NCI-H510A (cell line): ENCODE data around the gene RFPL2.
A peak's percentile ranks its signal among the peaks of the same experiment; 100 is the strongest.
"Not testable (repeated sequence)": the region's sequence is repeated elsewhere in the genome, so short reads cannot be mapped to it uniquely, and the experiment has no call there.

ENCODE experiments used
- DNase-seq: peaks from one replicate; lab custom pipeline; 2025; lab: John Stamatoyannopoulos, UW

The RFPL2 gene

GRCh38 chr22:32205974-32206773 lies 1.3 kb upstream of the RFPL2 start:
- DNase-seq = no peak

GRCh38 chr22:32204040-32204855 lies 625 bp downstream of the RFPL2 start:
- DNase-seq = peak; percentile 87

- no peak for DNase-seq
Observed at GRCh38 chr22:32203181-32204039, 1.5 kb downstream of the RFPL2 start.

GRCh38 chr22:32202539-32203180 lies 2.2 kb downstream of the RFPL2 start:
- peak; percentile 38 for DNase-seq

GRCh38 chr22:32202161-32202538 lies 2.7 kb downstream of the RFPL2 start:
- no peak for DNase-seq

- no peak for DNase-seq
Observed at GRCh38 chr22:32200752-32201151, 4.1 kb downstream of the RFPL2 start.

- no peak for DNase-seq
Observed at GRCh38 chr22:32199961-32200360, 4.9 kb downstream of the RFPL2 start.

- no peak for DNase-seq
Observed at GRCh38 chr22:32199341-32199740, 5.5 kb downstream of the RFPL2 start.

- not testable (repeated sequence) for DNase-seq
Observed at GRCh38 chr22:32197553-32198226, 7.2 kb downstream of the RFPL2 start.

GRCh38 chr22:32195900-32196299 lies 9.0 kb downstream of the RFPL2 start:
- DNase-seq = not testable (repeated sequence)

- DNase-seq = not testable (repeated sequence)
Observed at GRCh38 chr22:32193346-32193745, 11.5 kb downstream of the RFPL2 start.

- DNase-seq = not testable (repeated sequence)
Observed at GRCh38 chr22:32191021-32191420, 13.9 kb downstream of the RFPL2 start.

- DNase-seq = no peak
Observed at GRCh38 chr22:32185821-32186220, 19.1 kb downstream of the RFPL2 start.

GRCh38 chr22:32183625-32184024 lies 21.2 kb downstream of the RFPL2 start:
- no peak for DNase-seq

- no peak for DNase-seq
Observed at GRCh38 chr22:32181043-32181442, 23.8 kb downstream of the RFPL2 start.

GRCh38 chr22:32177221-32177765 lies 27.6 kb downstream of the RFPL2 start:
- DNase-seq = no peak

GRCh38 chr22:32175683-32176644 lies 28.9 kb downstream of the RFPL2 start:
- no peak for DNase-seq

GRCh38 chr22:32175115-32175514 lies 29.8 kb downstream of the RFPL2 start:
- no peak for DNase-seq

- DNase-seq = no peak
Observed at GRCh38 chr22:32165681-32166080, 39.2 kb downstream of the RFPL2 start.
